Activated CD8-positive, alpha-beta memory T cell treated with anti-CD3 and anti-CD28 coated beads, Interleukin-2, amount 50 U/mL, for 24 hours (primary cell): Measurements from ENCODE around the gene CRACR2B.

Source experiments
- DNase-seq: peaks from one replicate; pipeline ENCODE4 v3.0.0-alpha.2; 2020; ENCODE audit errors: extremely low read depth

Gene CRACR2B

GRCh38 chr11:854601-855329 is 27.0 kb downstream of the CRACR2B start:
- DNase-seq: no peak

- DNase-seq: no peak
These were observed 27.6 kb downstream of the CRACR2B start for GRCh38 chr11:855330-855674.

GRCh38 chr11:855796-856195 is 28.1 kb downstream of the CRACR2B start:
- DNase-seq: no peak

GRCh38 chr11:856397-856796 is 28.7 kb downstream of the CRACR2B start:
- no peak for DNase-seq

- no peak for DNase-seq
These were observed 30.5 kb downstream of the CRACR2B start for GRCh38 chr11:858053-858761.

GRCh38 chr11:858762-859339 is 31.1 kb downstream of the CRACR2B start:
- DNase-seq: no peak

- no peak for DNase-seq
These were observed 31.8 kb downstream of the CRACR2B start for GRCh38 chr11:859394-860131.

- DNase-seq: no peak
These were observed 32.8 kb downstream of the CRACR2B start for GRCh38 chr11:860234-861104.

GRCh38 chr11:861105-861479 is 33.4 kb downstream of the CRACR2B start:
- no peak for DNase-seq

GRCh38 chr11:862081-862661 is 34.5 kb downstream of the CRACR2B start:
- DNase-seq: no peak

- no peak for DNase-seq
These were observed 34.9 kb downstream of the CRACR2B start for GRCh38 chr11:862696-863022.

GRCh38 chr11:863023-863909 is 35.5 kb downstream of the CRACR2B start:
- DNase-seq: no peak

GRCh38 chr11:863910-864827 is 36.5 kb downstream of the CRACR2B start:
- DNase-seq: no peak

GRCh38 chr11:864898-865297 is 37.2 kb downstream of the CRACR2B start:
- no peak for DNase-seq

GRCh38 chr11:865462-866430 is 38.0 kb downstream of the CRACR2B start:
- DNase-seq: no peak

GRCh38 chr11:866481-866880 is 38.8 kb downstream of the CRACR2B start:
- DNase-seq: no peak

GRCh38 chr11:867856-868358 is 40.2 kb downstream of the CRACR2B start:
- DNase-seq: no peak

GRCh38 chr11:868394-868793 is 40.7 kb downstream of the CRACR2B start:
- no peak for DNase-seq
